HG03575 (cell line): ENCODE measurements around the gene AIP.
"Not testable (repeated sequence)": the region's sequence is repeated elsewhere in the genome, so short reads cannot be mapped to it uniquely, and the experiment has no call there.

Experiments used
- ATAC-seq: cut with Tn5 transposase; IDR thresholded peaks from one replicate; pipeline ENCODE4 v1.9.1; 2021; ENCODE audit not compliant: unreplicated experiment, insufficient number of reproducible peaks, low FRiP score; ENCODE audit errors: extremely low read depth

AIP gene

DNA sequence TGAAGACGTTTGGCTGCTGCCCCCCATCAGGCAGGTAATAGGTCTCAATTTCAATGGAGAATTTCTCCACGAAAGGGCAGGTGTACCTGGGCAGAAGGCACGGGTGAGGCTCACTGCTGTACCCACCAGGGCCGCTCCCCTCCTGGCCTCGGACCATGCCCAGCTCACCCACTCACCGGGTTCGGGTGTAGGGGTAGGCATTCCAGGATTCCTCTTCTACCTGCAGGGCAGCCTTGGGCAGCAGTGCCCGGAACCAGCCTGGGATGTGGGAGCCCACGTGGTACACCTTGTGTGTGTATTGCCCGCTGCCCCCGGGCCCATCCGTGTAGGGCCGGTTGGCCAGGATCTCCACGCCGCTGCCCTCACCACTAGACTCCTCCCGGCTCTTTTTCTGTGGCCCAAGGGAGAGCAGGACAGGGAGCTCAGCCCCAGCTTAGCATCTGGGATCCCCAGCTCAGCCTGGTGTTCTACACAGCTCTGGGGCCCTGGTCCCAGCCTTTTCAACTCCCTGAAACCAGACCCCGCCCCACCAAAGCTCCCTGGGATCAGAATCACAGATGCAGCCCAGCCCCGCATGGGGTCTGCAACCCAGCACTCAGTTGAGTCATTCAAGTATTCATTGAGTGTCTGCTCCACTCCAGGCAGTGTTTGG lies 19.6 kb downstream of the AIP start:
- no peak for ATAC-seq

DNA sequence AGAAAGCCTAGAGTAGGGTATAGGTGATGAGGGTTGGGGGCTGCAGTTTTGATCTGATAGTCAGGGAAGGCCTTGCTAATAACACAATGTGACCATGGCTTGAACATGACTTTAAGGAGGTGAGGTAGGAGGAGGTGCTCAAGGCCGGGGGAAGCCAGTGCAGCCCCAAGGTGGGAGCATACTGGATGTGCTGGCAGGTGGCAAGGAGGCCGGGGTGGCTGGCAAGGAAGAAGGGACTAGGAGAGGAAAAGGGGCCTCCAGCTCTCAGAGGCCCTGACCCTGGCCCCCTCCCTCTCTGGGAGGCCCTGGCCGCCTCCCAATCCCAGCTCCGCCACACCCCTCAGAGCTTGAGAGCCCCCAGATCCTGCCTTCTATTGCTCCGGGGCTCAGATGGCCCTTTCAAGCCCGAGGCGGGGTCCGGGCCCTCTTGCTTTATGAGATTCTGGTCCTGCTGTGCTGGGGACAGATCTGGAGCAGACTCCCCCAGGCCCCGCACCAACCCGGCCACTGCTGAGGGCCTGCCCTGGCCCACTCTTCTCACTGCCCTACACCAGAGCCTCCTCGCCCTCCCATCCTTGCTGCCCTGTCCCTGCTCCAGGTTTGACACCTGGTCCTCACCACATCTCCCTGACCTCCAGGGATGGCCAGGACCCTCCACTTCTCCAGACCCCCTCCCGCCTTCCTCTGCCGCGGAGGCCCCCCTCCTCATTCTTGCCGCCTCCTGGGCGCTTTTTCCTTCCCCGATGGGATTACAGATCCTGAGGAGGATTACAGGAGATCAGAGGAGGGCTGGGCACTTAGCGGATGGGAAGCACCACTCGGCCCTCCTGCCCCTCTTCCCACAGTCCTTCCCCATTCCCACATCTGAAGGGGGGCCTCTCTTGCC lies 20.5 kb downstream of the AIP start:
- no peak for ATAC-seq

DNA sequence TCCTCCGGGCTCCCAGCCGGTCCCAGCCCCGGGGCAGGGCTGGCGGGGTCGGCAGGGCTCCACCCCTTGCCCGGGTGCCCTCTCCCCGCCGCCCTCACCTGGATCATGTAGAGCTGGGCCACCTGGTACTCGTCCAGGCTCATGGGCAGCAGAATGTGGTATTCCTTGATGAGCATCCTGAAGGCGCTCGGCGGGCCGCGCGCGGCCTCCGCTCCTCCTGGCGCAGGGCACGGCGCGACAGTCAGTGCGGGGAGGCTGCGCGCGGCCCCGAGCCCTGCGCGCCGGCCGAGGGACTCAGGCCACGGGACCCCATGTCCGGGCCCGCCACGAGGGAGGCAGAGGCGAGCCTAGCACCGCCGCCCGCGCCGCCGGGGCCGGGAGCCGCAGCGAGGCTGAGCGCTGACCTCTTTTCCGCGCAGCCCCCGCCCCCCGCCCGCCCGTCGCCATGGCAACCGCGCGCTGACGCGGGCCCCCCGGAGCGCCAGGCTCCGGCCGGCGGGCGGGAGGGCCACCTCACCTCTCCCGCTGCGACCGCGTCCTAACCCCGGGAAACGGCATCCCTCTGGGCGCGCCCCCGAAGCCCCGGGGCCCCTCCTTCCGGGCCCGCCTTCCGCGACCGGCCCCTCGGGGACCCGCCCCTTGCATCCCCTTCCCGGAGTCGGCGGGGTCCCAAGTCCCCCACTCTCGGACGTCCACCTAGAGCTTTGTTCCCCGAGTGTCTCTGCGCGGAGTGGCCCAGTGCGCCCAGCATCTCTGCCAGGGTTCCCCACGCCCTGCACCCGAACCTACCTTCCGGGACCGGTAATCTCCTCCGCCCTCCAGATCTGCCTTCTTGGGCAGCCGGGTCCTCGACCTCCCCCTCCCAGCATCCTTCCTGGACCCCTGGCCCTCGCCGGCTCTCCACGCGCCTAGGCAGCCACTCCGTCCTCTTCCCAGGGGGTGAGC lies 21.5 kb downstream of the AIP start:
- ATAC-seq = no peak

DNA sequence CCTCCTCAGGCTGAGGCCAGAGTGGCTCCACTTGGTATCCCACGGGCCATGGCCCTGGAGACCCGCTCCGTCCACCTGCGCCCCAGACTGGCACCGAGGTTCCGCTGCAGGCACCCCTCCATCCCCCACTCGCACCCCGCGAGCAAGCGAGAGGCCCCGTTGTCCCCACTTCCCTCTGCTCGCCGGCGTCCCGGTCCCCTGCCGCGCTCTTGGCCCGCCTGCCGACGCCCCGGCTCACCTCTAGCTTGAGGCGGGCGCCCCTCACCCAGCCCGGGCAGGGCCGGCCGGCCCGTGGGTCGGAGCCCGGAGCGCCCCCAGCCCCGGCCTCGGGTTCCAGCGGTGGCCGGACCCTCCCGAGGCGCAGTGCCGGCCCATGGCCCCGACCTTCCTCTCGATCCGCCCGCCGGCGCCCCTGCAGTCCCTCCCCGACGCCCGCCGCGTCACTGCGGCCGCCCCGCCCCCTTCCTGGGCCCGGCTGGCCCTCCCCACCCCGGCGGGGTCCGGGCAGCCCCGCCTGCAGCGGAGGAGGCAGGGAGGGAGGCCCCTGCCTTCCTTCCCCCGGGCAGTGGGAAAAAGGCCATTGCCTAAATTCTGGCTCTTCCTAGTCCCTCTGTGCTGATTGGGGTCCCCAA lies 22.2 kb downstream of the AIP start, which contains the start of gene PITPNM1:
Gene PITPNM1 (minus strand): TSS at position 414 of the 632 bp plus-strand sequence. CDS start 1,183 bp downstream, outside the sequence.
- no peak for ATAC-seq

DNA sequence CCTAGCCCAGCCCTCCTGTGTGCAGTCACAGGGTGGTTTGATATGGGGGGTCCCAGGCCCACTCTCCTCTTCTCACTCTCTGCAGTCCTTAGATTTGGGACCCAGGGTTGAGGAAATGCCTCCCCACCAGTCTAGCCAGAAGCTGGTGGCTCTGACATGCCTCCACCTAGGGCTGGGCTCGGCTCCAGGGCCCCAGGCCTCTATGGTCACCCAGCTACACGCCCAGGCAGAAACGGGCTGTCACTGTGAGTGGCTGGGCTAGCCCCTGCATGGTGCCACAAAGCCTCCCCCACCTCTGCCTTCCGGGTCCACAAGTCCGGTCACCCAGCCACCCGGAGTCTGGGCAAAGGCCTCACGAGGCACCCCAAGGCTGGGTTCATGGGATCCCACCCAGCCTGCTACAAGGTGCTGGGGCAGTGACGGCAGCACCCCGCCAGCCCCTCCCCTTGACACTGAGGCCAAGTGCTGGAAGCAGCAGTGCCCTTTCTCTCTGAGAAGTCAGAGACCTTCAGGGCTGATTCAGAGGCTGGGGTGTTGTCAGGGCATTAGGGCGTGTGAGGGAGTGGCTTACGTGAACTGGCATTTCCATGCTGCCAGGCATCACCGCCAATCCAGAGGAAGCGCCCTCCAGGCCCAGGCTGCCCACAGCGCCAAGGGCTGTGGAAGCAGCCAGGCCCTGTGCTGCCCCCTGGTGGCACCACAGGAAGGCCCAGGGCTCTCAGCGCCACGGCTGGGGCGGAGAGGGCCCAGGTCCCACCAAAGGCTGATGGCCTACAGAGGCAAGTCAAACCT lies 23.0 kb downstream of the AIP start:
- ATAC-seq = no peak

DNA sequence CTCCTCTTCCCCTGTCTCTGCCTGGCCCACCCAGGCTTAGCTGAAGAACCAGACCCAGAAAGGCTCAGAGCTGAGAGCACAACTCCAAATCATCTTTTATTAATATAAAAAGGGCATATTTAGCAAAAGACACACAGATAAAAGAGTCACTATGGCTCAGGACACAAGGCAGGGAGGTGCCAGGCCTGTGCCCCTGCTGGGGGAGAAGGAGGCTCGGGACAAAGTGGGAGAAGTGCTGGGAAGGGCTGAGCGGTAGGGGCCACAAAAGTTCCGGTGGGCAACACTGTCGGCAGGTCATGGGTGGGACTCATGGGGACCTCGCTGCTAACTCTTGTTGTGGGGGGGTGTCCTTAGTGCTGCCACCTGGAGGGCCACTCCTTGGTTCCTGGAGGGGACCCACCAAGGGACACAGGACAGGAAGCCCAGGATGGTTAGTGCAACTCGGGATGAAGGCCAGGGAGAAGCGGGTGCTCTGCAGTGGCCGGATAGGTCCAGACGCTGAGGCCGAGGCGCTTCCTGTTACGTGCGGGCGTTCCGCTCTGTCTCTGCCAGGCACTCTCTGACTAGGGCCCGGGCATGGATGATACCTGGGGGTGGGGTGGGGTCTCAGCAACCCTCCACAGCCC lies 23.7 kb downstream of the AIP start:
- no peak for ATAC-seq

DNA sequence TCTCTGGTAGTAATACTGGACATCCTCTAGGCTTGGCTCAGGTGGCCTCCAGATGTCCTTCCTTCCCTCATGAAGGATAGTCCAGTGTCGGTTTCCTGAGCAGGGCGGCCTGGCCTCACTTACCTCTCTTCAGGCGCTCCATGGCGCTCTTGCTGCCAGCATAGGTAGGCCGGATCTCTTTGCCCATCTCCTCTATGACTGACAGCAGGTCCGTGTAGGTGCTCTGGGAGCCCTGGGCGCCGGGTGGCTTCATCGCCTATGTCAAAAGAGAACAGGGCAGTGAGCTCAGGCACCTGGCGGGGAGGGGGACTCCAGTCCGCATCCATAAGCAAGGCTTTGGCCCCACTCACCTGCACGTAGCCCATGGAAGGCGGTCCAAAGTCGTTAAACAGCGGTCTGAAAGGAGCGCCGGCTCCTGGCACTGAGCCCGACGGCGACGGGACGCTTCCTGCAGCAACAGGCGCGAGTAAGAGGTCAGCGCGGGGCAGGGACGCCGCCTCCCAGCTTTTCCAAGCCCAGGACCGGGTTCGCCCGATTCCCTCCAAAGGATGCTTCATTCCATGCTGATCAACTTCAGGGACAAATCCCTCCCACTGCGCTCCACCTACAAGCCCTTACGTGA lies 24.5 kb downstream of the AIP start:
- no peak for ATAC-seq

DNA sequence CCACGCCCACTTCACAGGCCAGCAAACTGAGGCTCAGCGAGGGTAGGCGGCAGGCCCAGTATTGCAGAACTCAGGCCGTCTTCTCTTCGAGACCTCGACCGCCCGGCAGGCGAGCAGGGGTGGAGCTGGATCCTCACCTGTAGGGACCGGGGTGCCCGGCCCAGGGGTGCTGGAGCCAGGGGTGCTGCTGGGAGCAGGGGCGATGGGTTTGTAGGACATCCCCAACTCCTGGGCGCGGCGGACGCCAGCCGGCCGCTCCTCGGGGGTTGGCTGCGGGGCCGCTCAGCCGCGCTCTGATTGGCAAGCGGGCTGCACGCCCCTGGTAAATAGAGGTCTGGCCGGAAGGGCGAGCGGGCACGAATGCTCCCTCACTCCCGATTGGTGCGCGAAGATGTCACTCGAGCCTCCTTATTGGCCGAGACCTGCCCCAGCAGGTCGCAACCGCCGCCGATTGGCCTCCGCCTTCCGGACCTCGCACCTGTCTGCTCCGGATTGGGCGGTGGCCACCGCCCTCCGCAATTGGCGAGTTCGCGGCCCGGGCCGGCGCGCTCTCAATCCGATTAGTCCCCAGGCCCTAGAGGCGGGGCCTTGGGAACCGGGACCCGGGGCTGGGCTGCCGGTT lies 25.1 kb downstream of the AIP start, which contains the start of gene CDK2AP2:
Gene CDK2AP2 (minus strand): TSS at position 299 of the 622 bp plus-strand sequence. CDS start 80 bp downstream, at position 219.
- peak; percentile 40 for ATAC-seq

DNA sequence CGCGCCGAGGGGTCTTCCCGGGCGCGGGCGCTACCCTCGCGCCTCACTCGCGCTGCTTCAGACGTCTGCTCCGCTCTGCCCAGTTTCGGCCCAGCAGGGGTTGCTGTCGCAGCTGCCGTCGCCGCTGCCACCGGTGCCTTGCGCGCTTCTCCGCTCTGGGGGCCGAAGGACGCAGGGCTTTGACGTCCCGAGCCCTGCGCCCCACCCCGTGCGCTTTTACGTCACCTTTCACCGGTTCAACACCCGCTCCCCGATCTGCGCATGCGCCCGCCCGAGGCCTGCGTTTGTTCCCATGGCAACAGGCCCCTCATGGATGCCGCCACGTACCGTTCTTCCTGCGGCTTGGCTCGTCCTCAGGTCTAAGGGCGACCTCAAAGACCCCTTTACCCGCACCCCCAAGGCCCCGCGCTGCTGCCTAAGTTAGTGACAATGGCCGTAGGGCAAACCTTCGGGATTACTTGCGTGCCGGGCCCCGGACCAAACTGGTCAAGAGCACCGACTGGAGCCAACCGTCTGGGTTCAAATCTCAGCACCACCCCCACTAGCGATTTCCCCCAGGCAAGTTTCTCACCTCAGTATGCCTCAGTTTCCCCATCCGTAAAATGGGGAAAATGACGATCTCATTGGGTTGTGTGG lies 25.8 kb downstream of the AIP start:
- ATAC-seq = peak; percentile 13

DNA sequence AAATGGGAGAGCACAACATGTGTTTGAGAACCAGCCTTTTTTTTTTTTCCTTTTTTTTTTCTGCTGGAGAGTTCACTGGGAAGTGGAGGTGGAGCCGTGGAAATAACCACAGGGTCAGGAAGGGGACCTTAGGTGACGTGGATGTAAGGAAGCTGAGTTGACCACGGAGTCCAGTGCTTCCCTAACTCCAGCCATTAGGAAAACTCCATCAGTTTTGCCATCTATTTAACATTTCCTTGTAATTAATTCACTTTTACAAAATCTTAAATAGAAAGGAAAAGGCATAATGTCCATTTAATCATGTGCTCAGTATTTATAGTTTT lies 27.2 kb downstream of the AIP start:
- ATAC-seq = no peak

DNA sequence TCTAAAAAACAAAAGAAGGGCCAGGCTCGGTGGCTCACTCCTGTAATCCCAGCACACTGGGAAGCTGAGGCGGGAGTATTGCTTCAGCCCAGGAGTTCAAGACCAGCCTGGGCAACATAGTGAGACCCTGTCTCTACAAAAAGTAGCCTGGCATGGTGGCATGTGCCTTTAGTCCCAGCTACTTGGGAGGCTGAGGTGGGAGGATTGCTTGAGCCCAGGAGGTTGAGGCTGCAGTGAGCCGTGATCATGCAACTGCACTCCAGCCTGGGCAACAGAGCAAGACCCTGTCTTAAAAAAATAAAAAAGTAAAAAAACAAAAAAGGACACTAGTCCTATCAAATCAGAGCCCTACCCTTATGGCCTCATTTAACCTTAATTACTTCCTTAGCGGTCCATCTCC lies 28.7 kb downstream of the AIP start:
- not testable (repeated sequence) for ATAC-seq

DNA sequence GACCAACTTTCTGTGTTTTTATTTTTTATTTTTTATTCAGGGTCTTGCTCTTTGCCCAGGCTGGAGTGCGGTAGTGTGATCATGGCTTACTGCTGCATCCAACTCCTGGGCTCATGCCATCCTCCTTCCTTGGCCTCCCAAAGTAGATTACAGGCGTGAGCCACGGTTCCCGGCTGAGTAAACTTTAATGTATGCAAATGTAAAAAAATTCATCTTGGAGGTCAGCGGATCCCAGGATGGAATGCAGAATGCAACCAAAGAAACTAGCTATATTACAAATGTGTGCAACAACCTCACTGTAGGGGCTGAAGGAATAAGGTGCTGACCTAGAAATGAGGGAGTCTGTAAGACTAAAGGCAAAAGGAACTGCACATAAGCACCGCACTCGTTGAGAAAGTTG lies 31.3 kb downstream of the AIP start:
- no peak for ATAC-seq

DNA sequence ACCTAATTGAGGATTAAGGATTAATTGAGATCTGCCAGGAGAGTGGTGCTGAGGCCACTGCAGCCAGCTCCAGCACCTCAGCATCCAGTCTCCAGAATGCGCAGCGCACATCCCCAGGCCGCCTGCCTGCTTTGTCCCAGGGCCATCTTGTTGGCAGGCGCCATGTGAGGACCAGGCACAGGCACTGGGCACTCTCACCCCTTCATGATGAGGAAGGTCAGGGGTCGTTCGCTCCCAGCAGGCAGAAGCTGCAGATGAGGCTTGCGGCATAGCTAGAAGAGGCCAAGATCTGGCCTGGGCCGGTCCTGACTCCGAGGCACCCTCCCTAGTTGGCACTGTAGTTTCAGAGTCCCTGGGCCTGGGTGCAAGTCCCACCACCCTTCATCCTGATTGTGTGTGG lies 34.0 kb downstream of the AIP start:
- ATAC-seq = no peak

DNA sequence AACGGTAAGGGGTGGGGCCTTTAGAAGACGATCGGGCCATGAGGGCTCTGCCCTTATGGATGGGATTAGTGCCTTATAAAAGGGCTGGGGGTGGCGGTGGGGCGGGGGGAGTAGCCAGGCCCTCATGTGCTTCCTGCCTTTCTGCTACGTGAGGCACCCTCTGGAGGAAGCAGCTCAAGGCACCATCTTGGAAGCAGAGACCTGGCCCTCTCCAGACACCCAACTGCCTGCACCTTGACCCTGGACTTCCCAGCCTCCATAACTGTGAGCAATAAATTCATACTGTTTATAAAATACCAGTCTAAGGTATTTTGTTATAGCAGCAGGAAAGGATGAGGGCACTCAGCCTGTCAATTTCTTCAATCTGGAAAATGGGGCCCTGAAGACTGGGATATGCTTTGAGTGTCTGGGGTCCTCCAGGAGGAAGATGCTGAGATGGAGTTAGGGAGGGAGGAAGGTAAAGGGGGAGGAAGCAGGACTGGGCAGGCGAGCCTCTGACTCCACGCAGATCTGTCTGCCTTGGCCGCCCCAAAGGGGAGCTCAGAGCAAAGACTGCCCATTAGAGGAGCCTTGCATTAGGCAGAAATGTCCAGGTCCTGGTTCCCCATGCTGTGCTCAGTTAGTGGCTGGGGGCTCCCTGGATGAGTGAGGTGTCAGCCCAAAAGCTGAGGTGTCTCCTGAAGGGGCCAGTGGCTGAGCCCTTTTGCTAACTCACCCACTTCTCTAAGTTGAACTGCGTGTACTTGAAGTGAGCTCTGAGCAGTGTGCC lies 35.1 kb downstream of the AIP start:
- no peak for ATAC-seq

DNA sequence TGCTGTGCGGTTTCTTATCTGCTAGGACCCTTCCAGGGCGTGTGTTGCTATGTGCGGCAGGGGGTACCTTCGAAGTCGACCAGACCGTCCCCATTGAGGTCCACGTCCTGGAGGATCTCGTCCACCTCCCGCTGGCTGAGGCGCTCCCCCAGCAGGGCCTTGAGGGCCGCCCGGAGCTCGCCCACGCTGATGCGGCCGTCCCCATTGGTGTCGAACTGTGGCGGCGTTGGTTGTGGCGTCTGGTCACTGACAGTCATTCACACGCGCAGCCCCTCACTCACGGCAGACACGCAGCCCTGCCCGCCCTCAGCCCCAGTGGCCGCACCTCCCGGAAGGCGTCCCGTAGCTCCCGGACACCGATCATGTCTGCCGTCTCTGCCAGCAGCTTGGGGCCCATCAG lies 36.9 kb downstream of the AIP start:
- no peak for ATAC-seq
